Endothelial cell of umbilical vein (primary cell): Measurements from ENCODE around the gene HECTD2. TPM values are rescaled to one million over a fixed set of nuclear protein-coding genes. Genes with fewer than 3 reads are reported as not detected.

Experiments used
- BruUV-seq: library from RNA; stranded (reverse); fragments of 400-500 nt; replicated peaks from 2 replicates; lab custom pipeline; 2021; lab: Mats Ljungman, UMichigan
- CTCF ChIA-PET: fragments of 300-600, 350-600 bp; sonication (Branson Sonifier 250); formaldehyde crosslinking; loops from one replicate; lab custom pipeline; 2021; ENCODE audit warnings: antibody characterized with exemption, inconsistent platforms; lab: Charles Lee
- POLR2A ChIA-PET: fragments of 300-600, 350-600 bp; sonication (Branson Sonifier 250); formaldehyde crosslinking; loops from one replicate; lab custom pipeline; 2021; ENCODE audit warnings: antibody characterized with exemption, inconsistent platforms; lab: Charles Lee
- DNase-seq: peaks from one replicate; pipeline ENCODE4 v3.0.0-alpha.2; 2011; ENCODE audit warnings: low read depth, low spot score
- FAIRE-seq: peaks from 2 replicates; lab custom pipeline; 2011; peaks lifted over from hg19 to GRCh38; lab: Jason Lieb, UNC
- H2AFZ ChIP-seq: 2 replicates; pipeline ENCODE4 v1.6.0; 2012; ENCODE audit warnings: low read depth, low read length, control low read depth, inconsistent platforms
- H3K27ac ChIP-seq: 2 replicates; pipeline ENCODE4 v1.5.1; 2011; ENCODE audit warnings: low read depth, mild to moderate bottlenecking, control low read depth, low read length, moderate library complexity; ENCODE audit not compliant: insufficient read depth
- H3K27me3 ChIP-seq, 2 experiments: 2 replicates each; pipeline versions ENCODE4 v1.6.0 to v1.6.1; 2011; ENCODE audit warnings: low read length in 2 of 2, mixed read lengths in 1 of 2; ENCODE audit not compliant: control insufficient read depth in 2 of 2, insufficient read depth in 2 of 2
- H3K36me3 ChIP-seq, 2 experiments: 2 replicates in 1 of 2; 3 replicates in 1 of 2; pipeline ENCODE4 v1.5.1; 2011; ENCODE audit warnings: low read length in 2 of 2, mild to moderate bottlenecking in 1 of 2, moderate library complexity in 1 of 2; ENCODE audit not compliant: control insufficient read depth in 2 of 2, insufficient read depth in 2 of 2; ENCODE audit errors: extremely low read depth in 1 of 2
- H3K4me1 ChIP-seq: 3 replicates; pipeline ENCODE4 v1.5.1; 2011; ENCODE audit warnings: mild to moderate bottlenecking, low read length; ENCODE audit not compliant: control insufficient read depth, insufficient read depth; ENCODE audit errors: extremely low read depth
- H3K4me2 ChIP-seq: 2 replicates; pipeline ENCODE4 v1.6.1; 2011; ENCODE audit warnings: low read length, control low read depth, mixed read lengths; ENCODE audit not compliant: insufficient read depth
- H3K4me3 ChIP-seq, 3 experiments: fragments of 200-600 bp in 1 of 3; sonication (generic), shearing (Covaris generic) in 1 of 3; replicated peaks in 1 of 3; 2 replicates each; pipeline ENCODE4 v1.5.1; 2011 to 2016; ENCODE audit warnings: control low read depth in 3 of 3, low read length in 3 of 3, mild to moderate bottlenecking in 2 of 3, inconsistent platforms in 1 of 3, low read depth in 1 of 3, moderate library complexity in 1 of 3; ENCODE audit not compliant: insufficient read depth in 1 of 3
- H3K79me2 ChIP-seq: 2 replicates; pipeline ENCODE4 v1.6.0; 2012; ENCODE audit warnings: low read length, inconsistent platforms; ENCODE audit not compliant: control insufficient read depth, insufficient read depth
- H3K9ac ChIP-seq: replicated peaks from 2 replicates; pipeline ENCODE3; 2011; ENCODE audit warnings: low read length, control low read depth; ENCODE audit not compliant: insufficient read depth; ENCODE audit errors: extremely low read depth
- H3K9me1 ChIP-seq: replicated peaks from 3 replicates; pipeline ENCODE4 v1.6.0; 2011; ENCODE audit warnings: mild to moderate bottlenecking, low read length; ENCODE audit not compliant: control insufficient read depth, insufficient read depth; ENCODE audit errors: extremely low read depth
- H3K9me3 ChIP-seq: replicated peaks from 2 replicates; pipeline ENCODE4 v1.5.1; 2012; ENCODE audit warnings: low read length, inconsistent platforms; ENCODE audit not compliant: control insufficient read depth, insufficient read depth
- H4K20me1 ChIP-seq: replicated peaks from 2 replicates; pipeline ENCODE3; 2011; ENCODE audit warnings: mild to moderate bottlenecking, low read length; ENCODE audit not compliant: control insufficient read depth, insufficient read depth; ENCODE audit errors: extremely low read depth
- EZH2 ChIP-seq: IDR thresholded peaks from 2 replicates; pipeline ENCODE4 v1.6.1; 2012; ENCODE audit warnings: borderline replicate concordance, low read depth, mild to moderate bottlenecking, moderate library complexity, low read length, inconsistent platforms; ENCODE audit not compliant: severe bottlenecking
- FOS ChIP-seq: IDR thresholded peaks from 2 replicates; pipeline ENCODE4 v1.6.1; 2011; ENCODE audit warnings: mild to moderate bottlenecking, low read length, moderate library complexity, borderline replicate concordance; ENCODE audit not compliant: insufficient read depth
- GATA2 ChIP-seq: IDR thresholded peaks from 2 replicates; pipeline ENCODE4 v1.7.0; 2011; ENCODE audit warnings: low read depth, mild to moderate bottlenecking, moderate library complexity, mixed read lengths, low read length; ENCODE audit not compliant: insufficient read length, insufficient read depth
- JUN ChIP-seq: IDR thresholded peaks from 2 replicates; pipeline ENCODE4 v1.6.1; 2011; ENCODE audit warnings: borderline replicate concordance, low read depth; ENCODE audit not compliant: insufficient read length, insufficient read depth
- MAX ChIP-seq: IDR thresholded peaks from 2 replicates; pipeline ENCODE4 v1.6.1; 2011; ENCODE audit not compliant: insufficient read depth, insufficient read length
- MYC ChIP-seq: IDR thresholded peaks from one replicate; pipeline ENCODE4 v1.6.1; 2011; ENCODE audit warnings: mild to moderate bottlenecking, low read depth, low read length
- POLR2A ChIP-seq: IDR thresholded peaks from 2 replicates; pipeline ENCODE4 v1.6.1; 2012; ENCODE audit warnings: low read depth, mild to moderate bottlenecking, control low read depth, low read length
- POLR2AphosphoS5 ChIP-seq: IDR thresholded peaks from 2 replicates; pipeline ENCODE4 v1.6.1; 2012; ENCODE audit warnings: low read depth, mild to moderate bottlenecking, control low read depth, low read length, moderate library complexity; ENCODE audit not compliant: insufficient read depth
- dilution Hi-C: fragments of 300-500 bp; cut with MboI; formaldehyde crosslinking; loops from one replicate; pipeline ENCODE4 v1.15.0; 2019; ENCODE audit warnings: low sequenced_read_pairs; ENCODE audit not compliant: extremely low pct_ligation_motif_present
- intact Hi-C: fragments of 100-400 bp; cut with micrococcal nuclease; formaldehyde crosslinking; loops from one replicate; pipeline ENCODE4 v1.10.0; 2022
- polyA plus RNA-seq, 4 experiments: library from polyadenylated mRNA; depleted of rRNA in 3 of 4; stranded (reverse) in 3 of 4; unstranded in 1 of 4; fragments of >200 nt; gene quantifications; 2 replicates each; pipeline versions ENCODE4 v1.2.1 to v1.2.3, GENCODE V29; 2011 to 2012; ENCODE audit warnings: missing spikeins in 1 of 4
- total RNA-seq: library from RNA; stranded (reverse); gene quantifications from 2 replicates; pipeline ENCODE4 v1.2.3, GENCODE V29; 2021
- TF ChIP-seq, protein P1 (sequence below), 2 donors: IDR thresholded peaks; 1 replicate in 1 of 2; 2 replicates in 1 of 2; pipeline ENCODE4 v1.5.1; 2011; ENCODE audit warnings: low read length in 2 of 2, mild to moderate bottlenecking in 2 of 2, moderate library complexity in 2 of 2, control low read depth in 1 of 2, inconsistent platforms in 1 of 2, low read depth in 1 of 2; ENCODE audit not compliant: insufficient read depth in 1 of 2; ENCODE audit errors: extremely low read depth in 1 of 2

HECTD2 gene
- total and polyA plus RNA-seq, 2 donors (not counting 3 experiments of a cell fraction or from before 2014, with no cell fraction given): 4.2 to 10.7 TPM

DNA sequence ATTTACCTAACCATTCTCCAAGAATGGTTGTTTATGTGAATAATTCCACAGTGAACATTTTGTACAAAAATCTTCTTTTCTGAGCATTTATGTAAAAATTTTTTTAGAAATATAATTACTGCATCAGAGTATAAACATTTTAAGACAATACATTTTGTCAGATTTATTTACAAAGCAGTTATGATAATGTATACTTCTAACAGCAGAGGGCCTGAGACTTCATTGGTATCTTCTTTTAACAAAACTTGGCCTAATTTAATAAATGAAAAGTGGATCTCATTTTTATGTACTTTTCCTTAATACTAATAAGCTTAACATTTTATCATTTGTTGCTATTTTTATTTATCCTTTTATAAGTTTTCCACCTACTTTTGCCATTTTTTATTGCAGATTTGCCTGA lies 69.4 kb downstream of the HECTD2 start:
- DNase-seq (no peak), FAIRE-seq (no peak)
- Histone ChIP-seq H2AFZ (no peak overlapping the region), H3K9ac (no peak overlapping the region), H3K4me3 (no peak overlapping the region), H3K36me3 (peaks cover 0 to 2% of the 10 kb centered on the region in 2 experiments), H3K9me3 (no peaks in the 10 kb centered on the region), H3K9me1 (no peaks in the 10 kb centered on the region), H3K27me3 (no peaks in the 10 kb centered on the region), H4K20me1 (no peaks in the 10 kb centered on the region), H3K4me1 (no peaks in the 10 kb centered on the region), H3K79me2 (no peaks in the 10 kb centered on the region), H3K27ac (no peak overlapping the region), H3K4me2 (no peak overlapping the region)
- ChIA-PET CTCF (interaction anchor here (0.9 to 1.7 kb wide), 4 partner anchors 12 to 182 kb away, joined by 3 to 4 read pairs (median 4); no protein-coding TSS in a partner anchor), POLR2A (no interaction called here)
- no TSS peak for BruUV-seq
- intact Hi-C loops: no loop called here
- dilution Hi-C loops: no loop called here
- TF ChIP-seq MYC (no peak), JUN (no peak), MAX (no peak), GATA2 (no peak), FOS (no peak), EZH2 (no peak), POLR2A (no peak), POLR2AphosphoS5 (no peak)
- TF ChIP-seq, protein P1, sequence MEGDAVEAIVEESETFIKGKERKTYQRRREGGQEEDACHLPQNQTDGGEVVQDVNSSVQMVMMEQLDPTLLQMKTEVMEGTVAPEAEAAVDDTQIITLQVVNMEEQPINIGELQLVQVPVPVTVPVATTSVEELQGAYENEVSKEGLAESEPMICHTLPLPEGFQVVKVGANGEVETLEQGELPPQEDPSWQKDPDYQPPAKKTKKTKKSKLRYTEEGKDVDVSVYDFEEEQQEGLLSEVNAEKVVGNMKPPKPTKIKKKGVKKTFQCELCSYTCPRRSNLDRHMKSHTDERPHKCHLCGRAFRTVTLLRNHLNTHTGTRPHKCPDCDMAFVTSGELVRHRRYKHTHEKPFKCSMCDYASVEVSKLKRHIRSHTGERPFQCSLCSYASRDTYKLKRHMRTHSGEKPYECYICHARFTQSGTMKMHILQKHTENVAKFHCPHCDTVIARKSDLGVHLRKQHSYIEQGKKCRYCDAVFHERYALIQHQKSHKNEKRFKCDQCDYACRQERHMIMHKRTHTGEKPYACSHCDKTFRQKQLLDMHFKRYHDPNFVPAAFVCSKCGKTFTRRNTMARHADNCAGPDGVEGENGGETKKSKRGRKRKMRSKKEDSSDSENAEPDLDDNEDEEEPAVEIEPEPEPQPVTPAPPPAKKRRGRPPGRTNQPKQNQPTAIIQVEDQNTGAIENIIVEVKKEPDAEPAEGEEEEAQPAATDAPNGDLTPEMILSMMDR (IDR thresholded peaks at IDR 0.05; ENCODE audit: extremely low read depth in 1 of 2, insufficient read depth in 1 of 2, low read depth in 1 of 2, low read length in 2 of 2): no peak
